GM19351 (cell line): ENCODE results near the gene MYOZ3.

ENCODE experiments used
- ATAC-seq: cut with Tn5 transposase; IDR thresholded peaks from one replicate; pipeline ENCODE4 v1.9.1; 2021; ENCODE audit warnings: mild to moderate bottlenecking, moderate library complexity; ENCODE audit not compliant: unreplicated experiment

The MYOZ3 gene

GRCh38 chr5:150626853-150627276, 34.2 kb upstream of the MYOZ3 start:
- no peak for ATAC-seq

DNA sequence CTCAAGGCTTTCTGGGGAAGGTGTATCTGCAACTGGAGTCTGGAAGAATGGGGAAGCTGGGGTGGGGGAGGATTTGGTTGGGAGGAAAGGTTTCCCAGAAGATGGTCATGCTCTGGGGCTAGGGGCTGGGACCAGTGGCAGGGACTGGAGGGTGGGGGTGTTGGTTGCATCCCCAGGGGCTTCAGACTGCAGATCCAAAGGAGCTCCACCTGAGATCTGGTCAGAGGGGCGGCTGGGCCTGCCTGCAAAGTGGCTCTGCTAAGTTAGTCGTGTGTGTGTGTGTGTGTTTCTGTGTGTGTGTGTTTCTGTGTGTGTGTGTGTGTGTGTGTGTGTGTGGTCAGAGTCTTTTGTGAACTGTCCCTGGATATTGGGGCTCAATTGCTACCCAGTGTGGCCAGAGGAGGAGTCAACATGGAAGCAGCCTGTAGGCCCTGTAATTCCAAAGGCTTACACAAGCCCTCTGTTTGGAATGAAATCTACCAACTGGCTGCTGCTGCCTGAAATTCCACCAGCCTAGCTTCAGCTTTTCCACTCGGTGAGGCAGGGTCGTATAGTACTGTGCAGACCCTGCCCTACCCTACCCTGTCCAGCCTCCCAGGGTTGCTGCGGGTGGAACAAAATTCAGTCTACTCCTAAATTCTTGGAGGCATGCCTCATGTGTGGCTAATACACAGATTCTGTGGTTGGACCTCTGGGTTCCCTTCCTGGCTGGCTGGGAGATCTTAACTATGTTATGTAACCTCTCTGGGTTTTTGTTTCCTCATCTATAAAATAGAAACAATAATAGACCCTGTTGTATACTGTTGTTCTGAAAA, 33.1 kb upstream of the MYOZ3 start:
- ATAC-seq = no peak

DNA sequence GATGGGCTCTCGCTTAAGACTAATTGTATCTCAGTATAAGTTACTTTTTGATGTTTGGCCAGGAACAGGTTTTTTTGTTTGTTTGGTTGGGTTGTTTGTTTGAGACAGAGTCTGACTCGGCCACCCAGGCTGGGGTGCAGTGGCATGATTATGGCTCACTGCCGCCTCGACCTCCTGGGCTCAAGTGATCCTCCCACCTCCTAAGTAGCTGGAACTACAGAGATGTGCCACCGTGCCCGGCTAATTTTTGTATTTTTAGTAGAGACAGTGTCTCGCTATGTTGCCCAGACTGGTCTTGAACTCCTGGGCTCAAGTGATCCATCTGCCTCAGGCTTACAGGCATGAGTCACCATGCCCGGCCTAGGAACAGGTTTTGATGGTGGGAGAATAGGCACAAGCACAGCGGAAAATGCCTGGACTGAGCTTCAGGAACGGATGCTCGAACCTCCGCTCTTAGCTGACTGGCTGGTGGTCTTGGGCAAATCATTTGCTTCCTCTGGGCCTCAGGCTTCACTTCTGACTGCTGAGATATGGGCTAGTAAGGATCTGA, 32.0 kb upstream of the MYOZ3 start:
- ATAC-seq = no peak

- no peak for ATAC-seq
These were observed 31.0 kb upstream of the MYOZ3 start for GRCh38 chr5:150630016-150630415.

DNA sequence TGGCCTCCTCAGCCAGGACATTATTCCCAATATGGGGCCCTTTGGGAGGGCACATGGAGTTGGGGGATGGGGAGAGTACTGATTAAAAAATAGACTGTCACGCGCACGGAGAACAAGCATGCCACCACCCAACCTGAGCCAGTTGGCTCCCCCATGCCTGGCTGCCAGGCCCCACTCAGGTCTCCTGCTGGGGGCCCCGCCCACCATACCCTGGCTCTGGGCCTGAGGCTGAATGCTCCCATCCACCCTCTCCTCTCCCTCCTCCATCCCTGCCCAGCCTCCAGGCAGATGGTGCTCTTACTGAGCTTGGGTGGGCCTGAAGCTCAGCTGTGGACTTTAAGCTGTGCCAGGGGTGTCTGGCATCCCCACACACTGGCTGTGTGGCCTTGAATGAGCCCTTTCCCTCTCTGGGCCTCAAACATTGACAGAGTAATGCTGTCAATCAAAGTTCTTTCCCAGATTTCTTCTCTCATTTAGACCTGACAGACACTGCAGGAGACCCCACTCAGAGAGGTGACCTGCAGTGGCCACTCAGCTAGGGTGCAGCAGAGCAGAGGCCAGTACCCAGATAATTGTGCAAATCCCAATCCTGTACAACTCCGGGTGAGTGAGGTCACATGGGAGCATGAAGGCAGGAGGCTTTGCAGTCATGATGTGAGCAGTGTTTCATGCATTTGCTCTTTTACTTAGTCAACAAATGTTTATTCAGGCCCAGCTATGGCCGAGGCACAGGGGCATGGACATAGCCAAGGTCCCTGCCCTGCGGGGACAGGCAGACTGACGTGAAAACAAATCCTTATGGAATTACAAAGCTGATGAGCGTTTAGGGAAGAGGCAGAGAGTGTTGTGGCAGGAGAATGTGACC, 30.4 kb upstream of the MYOZ3 start:
- no peak for ATAC-seq

DNA sequence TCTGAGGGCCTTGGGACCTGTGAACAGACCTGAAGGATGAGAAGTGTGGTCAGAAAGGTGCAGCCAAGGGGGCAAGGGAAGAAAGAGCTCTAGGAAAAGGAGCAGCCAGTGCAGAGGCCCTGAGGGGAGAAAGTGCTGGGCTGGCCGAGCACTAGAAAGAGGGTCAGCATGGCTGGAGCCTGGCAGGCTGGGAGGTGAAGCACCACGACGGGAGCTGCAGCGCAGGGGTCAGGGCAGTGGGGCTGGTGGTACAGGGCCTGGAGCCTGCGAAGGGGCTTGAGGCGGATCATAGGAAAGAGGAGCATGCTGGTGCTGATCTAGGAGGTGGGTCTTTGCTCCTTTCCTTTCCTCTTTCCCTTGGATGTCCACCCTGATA, 29.7 kb upstream of the MYOZ3 start:
- ATAC-seq = no peak

GRCh38 chr5:150632305-150633160, 28.5 kb upstream of the MYOZ3 start:
- ATAC-seq = no peak

DNA sequence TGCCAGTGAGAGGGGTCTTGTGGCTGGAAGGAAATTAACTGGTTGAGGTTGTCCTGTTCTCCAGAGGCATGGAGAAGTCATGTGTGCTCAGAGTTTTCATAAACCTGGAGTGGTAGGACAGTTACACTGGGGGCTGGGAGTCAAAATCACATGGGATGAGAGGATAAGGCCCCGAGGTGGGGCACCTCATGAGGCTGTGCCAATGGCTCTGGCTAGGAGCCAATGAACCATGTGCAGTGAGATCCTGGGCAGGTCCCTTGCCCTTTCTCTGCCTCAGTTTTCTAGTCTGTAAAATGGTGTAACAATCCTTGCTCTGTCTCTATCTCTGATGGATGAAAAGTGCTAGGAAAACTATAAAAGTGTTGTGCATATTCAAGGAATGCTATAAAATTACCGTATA, 27.6 kb upstream of the MYOZ3 start:
- no peak for ATAC-seq

- ATAC-seq = no peak
These were observed 24.4 kb upstream of the MYOZ3 start for GRCh38 chr5:150636391-150637244.

DNA sequence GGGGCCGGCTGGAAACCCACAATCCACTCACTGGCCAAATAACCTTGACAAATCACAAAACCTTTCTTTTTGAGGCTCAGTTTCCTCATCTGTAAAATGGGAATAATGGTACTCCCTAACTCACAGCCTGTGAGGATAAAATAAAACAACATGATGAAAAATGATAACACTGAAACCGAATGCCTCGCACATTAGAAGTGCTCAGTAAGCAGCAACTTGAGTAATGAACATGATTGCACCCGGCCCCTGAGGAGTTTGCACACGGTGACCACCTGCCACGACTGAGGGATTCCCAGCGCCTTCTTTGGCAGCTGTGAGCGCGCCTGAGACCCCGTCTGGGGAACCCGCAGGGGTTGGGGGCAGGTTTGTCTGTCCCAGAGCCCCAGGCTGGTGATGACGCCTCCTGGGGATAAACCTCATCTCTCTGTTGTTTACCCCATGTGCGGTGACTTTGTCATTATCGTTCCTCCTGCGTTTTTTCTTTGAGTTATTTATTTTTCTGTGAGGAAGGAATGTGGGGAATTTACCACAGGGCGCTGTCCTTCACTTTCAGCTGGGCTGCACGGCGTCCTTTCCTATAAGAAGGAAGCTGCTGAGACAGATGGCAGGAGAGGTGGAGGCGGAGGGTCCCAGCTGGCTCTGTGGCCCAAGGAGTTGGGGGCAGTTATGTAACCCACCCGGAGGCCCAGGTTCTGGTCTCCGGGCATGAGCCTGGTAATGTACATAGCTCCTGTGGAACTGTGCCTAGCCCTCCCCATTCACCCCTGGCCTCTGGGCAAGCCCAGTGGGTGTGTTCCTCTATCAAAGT, 23.6 kb upstream of the MYOZ3 start:
- no peak for ATAC-seq

GRCh38 chr5:150638053-150638444, 23.0 kb upstream of the MYOZ3 start:
- no peak for ATAC-seq

- no peak for ATAC-seq
These were observed 22.3 kb upstream of the MYOZ3 start for GRCh38 chr5:150638488-150639376.

- ATAC-seq = no peak
These were observed 21.7 kb upstream of the MYOZ3 start for GRCh38 chr5:150639377-150639692.

DNA sequence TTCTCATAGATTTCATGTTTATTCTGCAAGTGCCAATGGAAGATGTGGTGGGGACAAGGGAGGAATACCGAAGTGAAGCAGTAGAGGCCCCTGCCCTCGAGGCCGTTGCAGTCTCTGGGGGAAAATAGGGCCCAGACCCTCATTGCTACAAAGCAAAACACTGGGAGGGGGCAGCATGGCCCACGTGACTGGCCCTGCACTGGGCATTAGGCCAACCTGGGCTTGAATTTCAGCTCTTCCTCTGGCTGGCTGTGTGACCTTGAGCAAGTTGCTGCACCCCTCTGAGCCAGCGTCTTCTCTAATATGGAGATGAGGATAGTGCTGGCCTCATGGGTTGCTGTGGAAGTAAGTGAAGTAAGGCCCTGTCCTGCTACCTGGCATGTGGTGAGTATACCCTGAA, 21.3 kb upstream of the MYOZ3 start:
- no peak for ATAC-seq

GRCh38 chr5:150640311-150641005, 20.6 kb upstream of the MYOZ3 start, which contains the start of gene SYNPO:
Gene SYNPO (plus strand): TSS chr5:150640660. CDS start chr5:150648276, 7,616 bp downstream.
- ATAC-seq = no peak

GRCh38 chr5:150641006-150641570, 20.0 kb upstream of the MYOZ3 start:
- no peak for ATAC-seq

- ATAC-seq = no peak
These were observed 19.1 kb upstream of the MYOZ3 start for GRCh38 chr5:150641824-150642566.
